Pancreas (tissue), 10 donors: ENCODE data around the gene CHSY1. TPM values are rescaled to one million over a fixed set of nuclear protein-coding genes. Genes with fewer than 3 reads are reported as not detected.

Source experiments
- ATAC-seq, 4 donors: fragments of 200-7000 bp; cut with Tn5 transposase; one replicate each; pipeline versions ENCODE4 v1.8.0 to v1.9.1; 2020; ENCODE audit warnings: mild to moderate bottlenecking in 4 of 4, moderate library complexity in 4 of 4
- DNase-seq, 6 donors: peaks; one replicate each; pipeline ENCODE4 v3.0.0-alpha.2; 2020
- FAIRE-seq: peaks from 2 replicates; lab custom pipeline; 2012; peaks lifted over from hg19 to GRCh38; lab: Jason Lieb, UNC
- H3K27ac ChIP-seq, 4 donors: fragments of 200-600 bp; sonication (generic); 1 replicate in 3 of 4; 2 replicates in 1 of 4; pipeline versions ENCODE4 v1.5.0 to v1.8.0; 2020
- H3K27me3 ChIP-seq, 4 donors: fragments of 200-600 bp; one replicate each; pipeline ENCODE4 v1.8.0; 2021
- H3K36me3 ChIP-seq, 3 donors: fragments of 200-600 bp; sonication (generic) in 1 of 3; one replicate each; pipeline versions ENCODE4 v1.5.0 to v1.8.0; 2020 to 2021
- H3K4me1 ChIP-seq, 3 donors: fragments of 200-600 bp; one replicate each; pipeline ENCODE4 v1.8.0; 2021
- H3K4me3 ChIP-seq, 4 donors: fragments of 200-600 bp; sonication (generic) in 2 of 4; one replicate each; pipeline versions ENCODE4 v1.5.0 to v1.8.0; 2020 to 2021
- H3K9me3 ChIP-seq, 4 donors: fragments of 200-600 bp; one replicate each; pipeline ENCODE4 v1.8.0; 2021
- WGBS, 2 donors: extraction: QIAGEN DNeasy Blood & Tissue Kit; methylation state at CpG; one replicate each; pipeline ENCODE4 v1.1.7; 2013; 5-methylcytosine and 5-hydroxymethylcytosine counted together
- intact Hi-C, 3 donors: fragments of 100-400 bp; cut with DNase I; formaldehyde crosslinking; loops; one replicate each; pipeline versions ENCODE4 v1.11.1 to v1.14.2; 2022
- polyA plus RNA-seq, 2 donors: library from polyadenylated mRNA; stranded (reverse); fragments of 200-250 nt; gene quantifications; one replicate each; pipeline ENCODE4 v1.2.3, GENCODE V29; 2013
- total RNA-seq, 6 donors: library from RNA; stranded (reverse); fragmentation: NEBNext Ultra II Directional in 4 of 6; extraction: Animal tissue kit (Norgen Biotek cat#: 25700) in 4 of 6; gene quantifications; one replicate each; pipeline versions ENCODE4 v1.2.1 to v1.2.4, GENCODE V29; 2021 to 2023
- TF ChIP-seq, protein P1 (sequence below), 4 donors: fragments of 200-600 bp; sonication (generic) in 3 of 4; IDR thresholded peaks; one replicate each; pipeline versions ENCODE4 v1.5.0 to v1.8.0; 2021; ENCODE audit warnings: antibody characterized with exemption in 4 of 4
- donor health status: healthy with polysubstance abuse.
- donor health status: DM: no; HTN: no; CAD: no; lungs with moderate emphysema.
- donor health status: DM: no; HTN: no; CAD: no.
- donor health status: control.
- donor health status: control.
- donor health status: Bipolar disorder and iron deficiency.
- donor health status: DM: yes; HTN: yes; CAD: no.
- donor health status: DM: no; HTN: no; CAD: no.
- donor health status: DM: no; HTN: no; CAD: no.
- donor health status: DM: yes; HTN: yes; CAD: no.

The CHSY1 gene
- total and polyA plus RNA-seq, 8 donors = 3.4 to 11.2 (median 5.5) TPM

- H3K27ac ChIP-seq = no peak overlapping the region
- H3K27me3 ChIP-seq = no peaks in the 10 kb centered on the region
- FAIRE-seq (no peak), DNase-seq (no peak), ATAC-seq (no peak)
- H3K9me3 ChIP-seq = no peaks in the 10 kb centered on the region
- intact Hi-C loops = no loop called here
- 93 to 98% methylated on average over 18 of the region's 18 CpGs for WGBS, 2 donors
- H3K36me3 ChIP-seq = no peaks in the 10 kb centered on the region
- H3K4me1 ChIP-seq = peaks cover 0 to 6% (median 0%) of the 10 kb centered on the region in 3 donors
- TF ChIP-seq, protein P1, sequence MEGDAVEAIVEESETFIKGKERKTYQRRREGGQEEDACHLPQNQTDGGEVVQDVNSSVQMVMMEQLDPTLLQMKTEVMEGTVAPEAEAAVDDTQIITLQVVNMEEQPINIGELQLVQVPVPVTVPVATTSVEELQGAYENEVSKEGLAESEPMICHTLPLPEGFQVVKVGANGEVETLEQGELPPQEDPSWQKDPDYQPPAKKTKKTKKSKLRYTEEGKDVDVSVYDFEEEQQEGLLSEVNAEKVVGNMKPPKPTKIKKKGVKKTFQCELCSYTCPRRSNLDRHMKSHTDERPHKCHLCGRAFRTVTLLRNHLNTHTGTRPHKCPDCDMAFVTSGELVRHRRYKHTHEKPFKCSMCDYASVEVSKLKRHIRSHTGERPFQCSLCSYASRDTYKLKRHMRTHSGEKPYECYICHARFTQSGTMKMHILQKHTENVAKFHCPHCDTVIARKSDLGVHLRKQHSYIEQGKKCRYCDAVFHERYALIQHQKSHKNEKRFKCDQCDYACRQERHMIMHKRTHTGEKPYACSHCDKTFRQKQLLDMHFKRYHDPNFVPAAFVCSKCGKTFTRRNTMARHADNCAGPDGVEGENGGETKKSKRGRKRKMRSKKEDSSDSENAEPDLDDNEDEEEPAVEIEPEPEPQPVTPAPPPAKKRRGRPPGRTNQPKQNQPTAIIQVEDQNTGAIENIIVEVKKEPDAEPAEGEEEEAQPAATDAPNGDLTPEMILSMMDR (IDR thresholded peaks at IDR 0.05) = no peak
- no peak overlapping the region for H3K4me3 ChIP-seq
Observed at GRCh38 chr15:101178479-101178878, 73.4 kb downstream of the CHSY1 start.

- H3K27ac ChIP-seq = no peak overlapping the region
- H3K4me1 ChIP-seq = peaks cover 0 to 6% (median 0%) of the 10 kb centered on the region in 3 donors
- WGBS, 2 donors = 93 to 95% methylated on average over 14 of the region's 14 CpGs
- intact Hi-C loops = no loop called here
- no peak for DNase-seq
- no peak for ATAC-seq
- TF ChIP-seq, protein P1 (IDR thresholded peaks at IDR 0.05) = no peak
- no peak overlapping the region for H3K4me3 ChIP-seq
- no peaks in the 10 kb centered on the region for H3K27me3 ChIP-seq
- FAIRE-seq = no peak
- no peaks in the 10 kb centered on the region for H3K36me3 ChIP-seq
- H3K9me3 ChIP-seq = no peaks in the 10 kb centered on the region
Observed at GRCh38 chr15:101177866-101178265, 74.0 kb downstream of the CHSY1 start.

- WGBS, 2 donors = 75 to 76% methylated on average over 5 of the region's 5 CpGs
- Histone ChIP-seq H3K36me3 (no peaks in the 10 kb centered on the region), H3K4me3 (no peak overlapping the region), H3K27me3 (no peaks in the 10 kb centered on the region), H3K4me1 (peaks cover 0 to 6% (median 0%) of the 10 kb centered on the region in 3 donors), H3K9me3 (no peaks in the 10 kb centered on the region), H3K27ac (no peak overlapping the region)
- FAIRE-seq (no peak), ATAC-seq (no peak), DNase-seq (no peak)
- intact Hi-C loops = no loop called here
- TF ChIP-seq, protein P1 (IDR thresholded peaks at IDR 0.05) = no peak
Observed at GRCh38 chr15:101176625-101177024, 75.2 kb downstream of the CHSY1 start.

- H3K27ac ChIP-seq = no peak overlapping the region
- TF ChIP-seq, protein P1 (IDR thresholded peaks at IDR 0.05) = no peak
- peak in 2 of 4 donors; percentile 29 to 38 for ATAC-seq
Observed at GRCh38 chr15:101175401-101175800, 76.4 kb downstream of the CHSY1 start.

GRCh38 chr15:101174152-101174920 lies 77.5 kb downstream of the CHSY1 start:
- 92 to 93% methylated on average over 29 of the region's 29 CpGs for WGBS, 2 donors
- Histone ChIP-seq H3K36me3 (no peaks in the 10 kb centered on the region), H3K4me3 (no peak overlapping the region), H3K27me3 (no peaks in the 10 kb centered on the region), H3K4me1 (peaks cover 0 to 6% (median 0%) of the 10 kb centered on the region in 3 donors), H3K27ac (no peak overlapping the region), H3K9me3 (no peaks in the 10 kb centered on the region)
- ATAC-seq (no peak), DNase-seq (no peak), FAIRE-seq (no peak)
- intact Hi-C loops = no loop called here
- TF ChIP-seq, protein P1 (IDR thresholded peaks at IDR 0.05) = no peak

More at GRCh38 chr15:101175401-101175800, 76.4 kb downstream of the CHSY1 start:
- Histone ChIP-seq H3K4me3 (no peak overlapping the region), H3K9me3 (no peaks in the 10 kb centered on the region), H3K36me3 (no peaks in the 10 kb centered on the region), H3K27me3 (no peaks in the 10 kb centered on the region), H3K4me1 (peaks cover 0 to 6% (median 0%) of the 10 kb centered on the region in 3 donors)
- WGBS, 2 donors = 86 to 88% methylated on average over 12 of the region's 12 CpGs
- DNase-seq (no peak), FAIRE-seq (no peak)
- intact Hi-C loops = no loop called here
